Urinary bladder (tissue), 4 donors: ENCODE data around the gene UCKL1. TPM values are rescaled to one million over a fixed set of nuclear protein-coding genes. Genes with fewer than 3 reads are reported as not detected.
"Not testable (repeated sequence)": the region's sequence is repeated elsewhere in the genome, so short reads cannot be mapped to it uniquely, and the experiment has no call there.

Source experiments
- DNase-seq: peaks from one replicate; pipeline ENCODE4 v3.0.0-alpha.2; 2015; ENCODE audit errors: extremely low spot score
- H3K27ac ChIP-seq: one replicate; pipeline ENCODE4 v1.5.1; 2013; ENCODE audit warnings: low read depth, mild to moderate bottlenecking, moderate library complexity
- H3K36me3 ChIP-seq: one replicate; pipeline ENCODE4 v1.6.1; 2013; ENCODE audit warnings: mild to moderate bottlenecking, moderate library complexity; ENCODE audit not compliant: insufficient read depth
- H3K4me1 ChIP-seq: one replicate; pipeline ENCODE4 v1.6.1; 2013; ENCODE audit warnings: mild to moderate bottlenecking, moderate library complexity; ENCODE audit not compliant: insufficient read depth
- H3K4me3 ChIP-seq: one replicate; pipeline ENCODE4 v1.5.1; 2013; ENCODE audit warnings: low read depth, low read length
- WGBS: extraction: QIAGEN DNeasy Blood & Tissue Kit; methylation state at CpG from one replicate; pipeline ENCODE4 v1.1.7; 2013; 5-methylcytosine and 5-hydroxymethylcytosine counted together
- polyA plus RNA-seq: library from polyadenylated mRNA; stranded (reverse); fragments of 200-250 nt; gene quantifications from one replicate; pipeline ENCODE4 v1.2.3, GENCODE V29; 2013
- total RNA-seq: library from RNA; depleted of rRNA; stranded (reverse); fragments of >200 nt; gene quantifications from one replicate; pipeline ENCODE4 v1.2.3, GENCODE V29; 2014
- donor health status: healthy with polysubstance abuse.
- donor health status: healthy.

UCKL1 gene
- total and polyA plus RNA-seq, 2 donors: 20.1 to 41.2 TPM

- 70% methylated on average over 16 of the region's 16 CpGs for WGBS
- Histone ChIP-seq H3K27ac (no peak overlapping the region), H3K4me3 (no peak overlapping the region), H3K36me3 (no peaks in the 10 kb centered on the region), H3K4me1 (no peaks in the 10 kb centered on the region)
- no peak for DNase-seq
These were observed 21.6 kb upstream of the UCKL1 start for GRCh38 chr20:63977739-63978276.

GRCh38 chr20:63976980-63977738 is 20.9 kb upstream of the UCKL1 start:
- Histone ChIP-seq H3K4me1 (no peaks in the 10 kb centered on the region), H3K27ac (no peak overlapping the region), H3K4me3 (no peak overlapping the region), H3K36me3 (no peaks in the 10 kb centered on the region)
- 88% methylated on average over 18 of the region's 18 CpGs for whole genome bisulfite sequencing
- DNase-seq: no peak

- DNase-seq, H3K27ac ChIP-seq, H3K36me3 ChIP-seq, H3K4me1 ChIP-seq, H3K4me3 ChIP-seq: not testable (repeated sequence)
- 96% methylated on average over 7 of the region's 7 CpGs for WGBS
These were observed 20.3 kb upstream of the UCKL1 start for GRCh38 chr20:63976511-63976910.

GRCh38 chr20:63974402-63975200 is 18.4 kb upstream of the UCKL1 start:
- Histone ChIP-seq H3K4me3 (no peak overlapping the region), H3K4me1 (no peaks in the 10 kb centered on the region), H3K27ac (no peak overlapping the region), H3K36me3 (no peaks in the 10 kb centered on the region)
- 62% methylated on average over 19 of the region's 19 CpGs for WGBS
- DNase-seq: no peak

- no peak overlapping the region for H3K4me3 ChIP-seq
- 10% methylated on average over 37 of the region's 37 CpGs for WGBS
- H3K4me1 ChIP-seq: no peaks in the 10 kb centered on the region
- H3K27ac ChIP-seq: no peak overlapping the region
- peak; percentile 57 for DNase-seq
- H3K36me3 ChIP-seq: no peaks in the 10 kb centered on the region
These were observed 17.6 kb upstream of the UCKL1 start for GRCh38 chr20:63973636-63974401.

GRCh38 chr20:63973160-63973479 is 16.9 kb upstream of the UCKL1 start:
- no peak overlapping the region for H3K27ac ChIP-seq
- 90% methylated on average over 3 of the region's 3 CpGs for WGBS
- no peaks in the 10 kb centered on the region for H3K4me1 ChIP-seq
- DNase-seq: no peak
- no peaks in the 10 kb centered on the region for H3K36me3 ChIP-seq
- H3K4me3 ChIP-seq: no peak overlapping the region

GRCh38 chr20:63972312-63973159 is 16.3 kb upstream of the UCKL1 start:
- Histone ChIP-seq H3K4me1 (no peaks in the 10 kb centered on the region), H3K4me3 (no peak overlapping the region), H3K36me3 (no peaks in the 10 kb centered on the region), H3K27ac (no peak overlapping the region)
- WGBS: 73% methylated on average over 18 of the region's 18 CpGs
- DNase-seq: no peak

GRCh38 chr20:63971960-63972311 is 15.7 kb upstream of the UCKL1 start:
- 83% methylated on average over 10 of the region's 10 CpGs for WGBS
- not testable (repeated sequence) for DNase-seq, H3K36me3 ChIP-seq, H3K4me3 ChIP-seq, H3K27ac ChIP-seq, H3K4me1 ChIP-seq

GRCh38 chr20:63970714-63971431 is 14.7 kb upstream of the UCKL1 start:
- H3K4me3 ChIP-seq: no peak overlapping the region
- no peaks in the 10 kb centered on the region for H3K36me3 ChIP-seq
- no peak for DNase-seq
- H3K4me1 ChIP-seq: no peaks in the 10 kb centered on the region
- WGBS: 91% methylated on average over 5 of the region's 5 CpGs
- H3K27ac ChIP-seq: no peak overlapping the region

- 3% methylated on average over 57 of the region's 73 CpGs for WGBS
- peak within 1 kb of the TSS; percentile 93 for H3K4me3 ChIP-seq
- H3K36me3 ChIP-seq: no peaks in the 10 kb centered on the region
- H3K4me1 ChIP-seq: no peaks in the 10 kb centered on the region
- H3K27ac ChIP-seq: peak within 1 kb of the TSS; percentile 32
- DNase-seq: no peak
These were observed 13.9 kb upstream of the UCKL1 start, which contains the start of gene ZNF512B for GRCh38 chr20:63969838-63970713. ZNF512B (minus strand) TSS chr20:63969930; CDS start chr20:63967950, 1,980 bp downstream.

GRCh38 chr20:63968928-63969760 is 12.9 kb upstream of the UCKL1 start:
- Histone ChIP-seq H3K36me3 (no peaks in the 10 kb centered on the region), H3K4me3 (peak overlapping the region; percentile 93), H3K4me1 (no peaks in the 10 kb centered on the region), H3K27ac (peak overlapping the region; percentile 32)
- WGBS: under 1% methylated on average over 70 of the region's 70 CpGs
- no peak for DNase-seq
